Parathyroid adenoma (tissue), 2 donors: ENCODE data around the gene GRAPL.
"Not testable (repeated sequence)": the region's sequence is repeated elsewhere in the genome, so short reads cannot be mapped to it uniquely, and the experiment has no call there.

Experiments used
- H2AFZ ChIP-seq: fragments of 300-600 bp; sonication (generic); one replicate; pipeline ENCODE4 v1.7.0; 2017; ENCODE audit warnings: antibody characterized with exemption, mild to moderate bottlenecking
- H3K27ac ChIP-seq: fragments of 300-600 bp; sonication (generic); one replicate; pipeline ENCODE4 v1.7.0; 2017
- H3K27me3 ChIP-seq: fragments of 300-600 bp; sonication (generic); one replicate; pipeline ENCODE4 v1.7.0; 2017; ENCODE audit warnings: low read length; ENCODE audit not compliant: control insufficient read depth, insufficient read depth
- H3K36me3 ChIP-seq: fragments of 300-600 bp; sonication (generic); one replicate; pipeline ENCODE4 v1.7.0; 2017; ENCODE audit warnings: low read length; ENCODE audit not compliant: control insufficient read depth, insufficient read depth
- H3K4me1 ChIP-seq: fragments of 300-600 bp; sonication (generic); one replicate; pipeline ENCODE4 v1.7.0; 2017; ENCODE audit warnings: control low read depth
- H3K4me2 ChIP-seq: fragments of 300-600 bp; sonication (generic); one replicate; pipeline ENCODE4 v1.7.0; 2017; ENCODE audit warnings: low read length
- H3K4me3 ChIP-seq: fragments of 300-600 bp; sonication (generic); one replicate; pipeline ENCODE4 v1.7.0; 2017; ENCODE audit warnings: low read depth, low read length
- H3K79me2 ChIP-seq: fragments of 300-600 bp; sonication (generic); one replicate; pipeline ENCODE4 v1.7.0; 2017; ENCODE audit warnings: control low read depth
- H3K9ac ChIP-seq: fragments of 300-600 bp; sonication (generic); one replicate; pipeline ENCODE4 v1.7.0; 2017; ENCODE audit warnings: mild to moderate bottlenecking
- H3K9me3 ChIP-seq: fragments of 300-600 bp; sonication (generic); one replicate; pipeline ENCODE4 v1.7.0; 2017; ENCODE audit warnings: low read length; ENCODE audit not compliant: control insufficient read depth
- CTCF ChIP-seq: fragments of 300-600 bp; sonication (generic); IDR thresholded peaks from one replicate; pipeline ENCODE4 v1.7.0; 2017; ENCODE audit warnings: antibody characterized with exemption, mild to moderate bottlenecking
- donor health status: primary hyperparathyroidism.

GRAPL gene

GRCh38 chr17:19111111-19111711, 16.2 kb upstream of the GRAPL start:
- H2AFZ ChIP-seq: peak overlapping the region; percentile 74
- peak overlapping the region; percentile 72 for H3K27ac ChIP-seq
- H3K27me3 ChIP-seq, H3K9ac ChIP-seq, H3K79me2 ChIP-seq, H3K4me1 ChIP-seq, H3K9me3 ChIP-seq, H3K36me3 ChIP-seq: not testable (repeated sequence)
- TF ChIP-seq CTCF: peak; percentile 30
- peak overlapping the region; percentile 27 for H3K4me3 ChIP-seq
- peak overlapping the region; percentile 31 for H3K4me2 ChIP-seq

- not testable (repeated sequence) for H3K4me3 ChIP-seq, H2AFZ ChIP-seq
- H3K27ac ChIP-seq: peak overlapping the region; percentile 69
Measured at GRCh38 chr17:19111801-19112458, 15.5 kb upstream of the GRAPL start.

GRCh38 chr17:19112459-19112826, 14.9 kb upstream of the GRAPL start:
- H3K79me2 ChIP-seq, H3K27ac ChIP-seq, H3K9me3 ChIP-seq, H3K4me2 ChIP-seq, H3K9ac ChIP-seq, H2AFZ ChIP-seq, H3K36me3 ChIP-seq, H3K4me3 ChIP-seq, H3K4me1 ChIP-seq, H3K27me3 ChIP-seq: not testable (repeated sequence)

More at GRCh38 chr17:19111801-19112458, 15.5 kb upstream of the GRAPL start:
- not testable (repeated sequence) for H3K9me3 ChIP-seq, H3K4me1 ChIP-seq, H3K79me2 ChIP-seq, H3K9ac ChIP-seq, H3K4me2 ChIP-seq, H3K36me3 ChIP-seq, H3K27me3 ChIP-seq

- not testable (repeated sequence) for H3K9ac ChIP-seq, H3K4me2 ChIP-seq, H3K9me3 ChIP-seq, H3K4me1 ChIP-seq, H3K36me3 ChIP-seq, H3K27ac ChIP-seq, H3K79me2 ChIP-seq, H3K27me3 ChIP-seq, H2AFZ ChIP-seq, H3K4me3 ChIP-seq
Measured at GRCh38 chr17:19118695-19119094, 8.7 kb upstream of the GRAPL start.

- not testable (repeated sequence) for H3K4me2 ChIP-seq, H3K9ac ChIP-seq, H2AFZ ChIP-seq, H3K36me3 ChIP-seq, H3K27me3 ChIP-seq, H3K4me3 ChIP-seq, H3K4me1 ChIP-seq, H3K79me2 ChIP-seq, H3K27ac ChIP-seq, H3K9me3 ChIP-seq
Measured at GRCh38 chr17:19125289-19125688, 2.1 kb upstream of the GRAPL start.

- not testable (repeated sequence) for H3K36me3 ChIP-seq, H3K79me2 ChIP-seq, H3K4me2 ChIP-seq, H2AFZ ChIP-seq, H3K9me3 ChIP-seq, H3K27me3 ChIP-seq, H3K4me3 ChIP-seq, H3K9ac ChIP-seq, H3K27ac ChIP-seq, H3K4me1 ChIP-seq
Measured at GRCh38 chr17:19129500-19129899, 2.1 kb downstream of the GRAPL start.

GRCh38 chr17:19131108-19131507, 3.7 kb downstream of the GRAPL start:
- H3K36me3 ChIP-seq, H3K4me1 ChIP-seq, H3K4me3 ChIP-seq, H3K27ac ChIP-seq, H3K27me3 ChIP-seq, H3K79me2 ChIP-seq, H2AFZ ChIP-seq, H3K9ac ChIP-seq, H3K4me2 ChIP-seq, H3K9me3 ChIP-seq: not testable (repeated sequence)

- not testable (repeated sequence) for H3K27me3 ChIP-seq, H3K4me2 ChIP-seq, H3K36me3 ChIP-seq, H3K9me3 ChIP-seq, H3K27ac ChIP-seq, H3K9ac ChIP-seq, H2AFZ ChIP-seq, H3K4me1 ChIP-seq, H3K79me2 ChIP-seq, H3K4me3 ChIP-seq
Measured at GRCh38 chr17:19131772-19132171, 4.4 kb downstream of the GRAPL start.

GRCh38 chr17:19133793-19134192, 6.4 kb downstream of the GRAPL start:
- H3K27me3 ChIP-seq, H3K36me3 ChIP-seq, H2AFZ ChIP-seq, H3K9ac ChIP-seq, H3K4me2 ChIP-seq, H3K4me1 ChIP-seq, H3K79me2 ChIP-seq, H3K9me3 ChIP-seq, H3K27ac ChIP-seq, H3K4me3 ChIP-seq: not testable (repeated sequence)

- H2AFZ ChIP-seq, H3K27me3 ChIP-seq, H3K4me3 ChIP-seq, H3K4me2 ChIP-seq, H3K9ac ChIP-seq, H3K79me2 ChIP-seq, H3K4me1 ChIP-seq, H3K36me3 ChIP-seq, H3K9me3 ChIP-seq, H3K27ac ChIP-seq: not testable (repeated sequence)
Measured at GRCh38 chr17:19135391-19135790, 8.0 kb downstream of the GRAPL start.
